HEK293 (cell line): Measurements from ENCODE around the gene SEC24C.

Experiments used
- HOXA7 ChIP-seq: sonication (generic); formaldehyde crosslinking; IDR thresholded peaks from 2 replicates; pipeline ENCODE4 v1.8.1; 2022; ENCODE audit warnings: missing genetic modification reagents, borderline replicate concordance
- TF ChIP-seq, protein P1 (sequence below): fragments of 450-650 bp; formaldehyde crosslinking; IDR thresholded peaks from 2 replicates; pipeline ENCODE4 v1.5.1; 2016; ENCODE audit warnings: missing biosample characterization, missing genetic modification characterization

DNA sequence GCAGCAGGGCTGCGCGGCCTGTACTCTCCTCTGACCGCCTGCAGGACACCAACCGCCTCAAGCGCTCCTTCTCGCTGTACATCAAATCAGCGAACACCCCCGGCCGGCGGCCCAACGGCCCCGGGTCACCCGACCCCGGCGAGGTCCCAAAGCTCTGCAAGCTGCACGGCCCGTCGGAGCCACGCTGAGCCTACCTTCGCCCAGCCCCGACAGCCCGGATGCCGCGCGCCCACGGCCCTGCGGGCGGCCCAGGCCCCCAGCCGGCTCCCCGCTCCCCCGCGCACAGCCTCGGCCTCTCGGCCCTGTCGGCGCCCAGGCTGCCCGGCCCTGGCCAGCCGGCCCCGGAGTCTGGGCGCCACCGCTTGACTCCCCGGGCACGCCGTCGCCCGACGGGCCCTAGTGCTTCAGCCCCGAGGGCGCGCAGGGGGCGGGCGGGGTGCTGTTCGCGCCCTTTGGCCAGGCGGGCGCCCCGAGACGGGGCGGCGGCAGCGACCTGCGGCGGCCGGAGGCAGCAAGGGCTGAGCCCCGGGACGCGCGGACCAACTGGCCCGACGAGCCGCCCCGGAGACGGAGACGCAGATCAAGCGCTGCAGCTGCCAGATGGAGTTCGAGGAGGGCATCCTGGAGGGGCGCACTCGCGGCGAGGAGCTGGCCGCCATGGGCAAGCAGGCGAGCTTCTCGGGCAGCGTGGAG is 11.1 kb upstream of the SEC24C start:
- TF ChIP-seq, protein P1, sequence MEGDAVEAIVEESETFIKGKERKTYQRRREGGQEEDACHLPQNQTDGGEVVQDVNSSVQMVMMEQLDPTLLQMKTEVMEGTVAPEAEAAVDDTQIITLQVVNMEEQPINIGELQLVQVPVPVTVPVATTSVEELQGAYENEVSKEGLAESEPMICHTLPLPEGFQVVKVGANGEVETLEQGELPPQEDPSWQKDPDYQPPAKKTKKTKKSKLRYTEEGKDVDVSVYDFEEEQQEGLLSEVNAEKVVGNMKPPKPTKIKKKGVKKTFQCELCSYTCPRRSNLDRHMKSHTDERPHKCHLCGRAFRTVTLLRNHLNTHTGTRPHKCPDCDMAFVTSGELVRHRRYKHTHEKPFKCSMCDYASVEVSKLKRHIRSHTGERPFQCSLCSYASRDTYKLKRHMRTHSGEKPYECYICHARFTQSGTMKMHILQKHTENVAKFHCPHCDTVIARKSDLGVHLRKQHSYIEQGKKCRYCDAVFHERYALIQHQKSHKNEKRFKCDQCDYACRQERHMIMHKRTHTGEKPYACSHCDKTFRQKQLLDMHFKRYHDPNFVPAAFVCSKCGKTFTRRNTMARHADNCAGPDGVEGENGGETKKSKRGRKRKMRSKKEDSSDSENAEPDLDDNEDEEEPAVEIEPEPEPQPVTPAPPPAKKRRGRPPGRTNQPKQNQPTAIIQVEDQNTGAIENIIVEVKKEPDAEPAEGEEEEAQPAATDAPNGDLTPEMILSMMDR (tag by site-specific recombination), result no peak
- no peak for TF ChIP-seq HOXA7 (CRISPR knock-in tag)
